ENCODE measurements around the gene MYO5C. TPM values are rescaled to one million over a fixed set of nuclear protein-coding genes. Genes with fewer than 3 reads are reported as not detected.

The MYO5C gene
- total RNA-seq (2021; ENCODE audit: unreplicated experiment) (28.2 TPM), Bru-seq, nascent RNA (percentile 74 among the genes with signal in this experiment), BruChase-seq, experiment 1, labeled RNA remaining after a 2-hour chase (percentile 71 among the genes with signal in this experiment), BruChase-seq, experiment 2, labeled RNA remaining after a 6-hour chase (percentile 71 among the genes with signal in this experiment)
- polyA plus RNA-seq (2012; ENCODE audit: insufficient read length), result 10.3 TPM
- long read RNA-seq, full-length matches to known transcripts, result 10 of 41 reads
- long read RNA-seq, partial matches to known transcripts, result 21 of 41 reads
- long read RNA-seq, other reads (novel, unspliced or antisense), result 10 of 41 reads

- POLR2A ChIA-PET, result interaction anchor here (0.5 kb wide), 1 partner anchor 30 kb away, joined by 6 read pairs; no protein-coding TSS in a partner anchor
- peak; percentile 91 for ATAC-seq
- CTCF ChIA-PET, result no interaction called here
- H3K4me1 ChIP-seq (ENCODE audit: control insufficient read depth, insufficient read depth, low read length), result peaks cover 30% of the 10 kb centered on the region
- no peaks in the 10 kb centered on the region for H3K36me3 ChIP-seq (ENCODE audit: control insufficient read depth, insufficient read depth, low read length)
- no peak for DNase-seq (ENCODE audit: low read depth, low spot score)
- no TSS peak for BruUV-seq (replicated peaks)
- H3K4me3 ChIP-seq (ENCODE audit: low read depth in 2 of 2, low read length in 2 of 2), result peak within 1 kb of the TSS; percentile 53 to 61
- in situ Hi-C loops (cut with HindIII; ENCODE audit: low pct_unique_long_range_greater_than_20kb, low sequenced_read_pairs), result no loop called here
- peak within 1 kb of the TSS; percentile 74 for H3K27ac ChIP-seq (ENCODE audit: low read length)
- H3K9me3 ChIP-seq (ENCODE audit: control insufficient read depth, insufficient read depth, low read depth, low read length), result peaks cover 4% of the 10 kb centered on the region; the same call in 1 of the 2 replicates
- TF ChIP-seq CTCF (IDR thresholded peaks at IDR 0.05), result no peak
- TF ChIP-seq REST (IDR thresholded peaks at IDR 0.05; ENCODE audit: insufficient read depth in 1 of 2, low read depth in 2 of 2, low read length in 1 of 2), result no peak
- TF ChIP-seq POLR2AphosphoS5 (IDR thresholded peaks at IDR 0.05; ENCODE audit: low read depth, low read length), result no peak; the same call in 1 of the 2 replicates
- no peak for TF ChIP-seq SIN3A (IDR thresholded peaks at IDR 0.05; ENCODE audit: borderline replicate concordance, insufficient read depth, low read depth, low read length)
- no peak for TF ChIP-seq TCF7L2 (IDR thresholded peaks at IDR 0.05; ENCODE audit: low read depth, low read length)
- no peaks in the 10 kb centered on the region for H3K27me3 ChIP-seq (ENCODE audit: control insufficient read depth, insufficient read depth, low read length)
- intact Hi-C loops (cut with micrococcal nuclease; ENCODE audit: unreplicated experiment), result no loop called here
Measured at GRCh38 chr15:52295421-52296001, at the start of gene MYO5C. MYO5C (minus strand) TSS chr15:52295804; CDS start chr15:52295636, 168 bp downstream.

GRCh38 chr15:52344592-52344991 is 49.0 kb upstream of the MYO5C start:
- TSS peak; percentile 9 for BruUV-seq (replicated peaks)

More at GRCh38 chr15:52344592-52344991, 49.0 kb upstream of the MYO5C start:
- Histone ChIP-seq H3K9me3 (ENCODE audit: control insufficient read depth, insufficient read depth, low read depth, low read length) (no peaks in the 10 kb centered on the region), H3K4me1 (ENCODE audit: control insufficient read depth, insufficient read depth, low read length) (no peaks in the 10 kb centered on the region), H3K4me3 (ENCODE audit: low read depth in 2 of 2, low read length in 2 of 2) (no peak overlapping the region), H3K36me3 (ENCODE audit: control insufficient read depth, insufficient read depth, low read length) (no peaks in the 10 kb centered on the region; the same call in 1 of the 2 replicates), H3K27ac (ENCODE audit: low read length) (no peak overlapping the region), H3K27me3 (ENCODE audit: control insufficient read depth, insufficient read depth, low read length) (no peaks in the 10 kb centered on the region)
- intact Hi-C loops (cut with micrococcal nuclease; ENCODE audit: unreplicated experiment) (no loop called here), in situ Hi-C loops (cut with HindIII; ENCODE audit: low pct_unique_long_range_greater_than_20kb, low sequenced_read_pairs) (no loop called here)
- ChIA-PET POLR2A (no interaction called here), CTCF (no interaction called here)
- ATAC-seq, result no peak
- TF ChIP-seq TCF7L2 (IDR thresholded peaks at IDR 0.05; ENCODE audit: low read depth, low read length), result no peak
- no peak for TF ChIP-seq REST (IDR thresholded peaks at IDR 0.05; ENCODE audit: insufficient read depth in 1 of 2, low read depth in 2 of 2, low read length in 1 of 2)
- TF ChIP-seq SIN3A (IDR thresholded peaks at IDR 0.05; ENCODE audit: borderline replicate concordance, insufficient read depth, low read depth, low read length), result no peak
- no peak for TF ChIP-seq POLR2AphosphoS5 (IDR thresholded peaks at IDR 0.05; ENCODE audit: low read depth, low read length)
- TF ChIP-seq CTCF (IDR thresholded peaks at IDR 0.05), result no peak
- DNase-seq (ENCODE audit: low read depth, low spot score), result no peak

Measured in Panc1 (cell line).